IMR-90 (cell line): ENCODE data around the gene ZNF853.

ENCODE experiments used
- CTCF ChIP-seq: conservative IDR thresholded peaks from 2 replicates; pipeline ENCODE4 v1.5.1; 2012; ENCODE audit warnings: mild to moderate bottlenecking, low read depth, low read length, improper control_type of control experiment
- MAFK ChIP-seq: IDR thresholded peaks from 2 replicates; pipeline ENCODE4 v1.6.1; 2012; ENCODE audit warnings: low read depth, low read length, improper control_type of control experiment
- POLR2A ChIP-seq: IDR thresholded peaks from 2 replicates; pipeline ENCODE4 v1.6.1; 2012; ENCODE audit warnings: mild to moderate bottlenecking, low read depth, low read length
- RFX5 ChIP-seq: IDR thresholded peaks from 2 replicates; pipeline ENCODE4 v1.8.0; 2012; ENCODE audit warnings: low read depth, mild to moderate bottlenecking, low read length, moderate library complexity
- SMC3 ChIP-seq: fragments of 150-350 bp; IDR thresholded peaks from 2 replicates; pipeline ENCODE4 v1.6.1; 2016; ENCODE audit warnings: low read depth, mild to moderate bottlenecking, antibody characterized with exemption, low read length, moderate library complexity

- TF ChIP-seq CTCF (no peak), POLR2A (no peak), RFX5 (no peak), SMC3 (no peak), MAFK (no peak)
Measured at GRCh38 chr7:6650086-6650485, 34.7 kb downstream of the ZNF853 start.
